Testis (tissue), 2 donors: ENCODE data around the gene COL5A1.

ENCODE experiments used
- CTCF ChIP-seq, 3 experiments: fragments of 450-650 bp in 2 of 3; fragments of 200-600 bp in 1 of 3; sonication (generic) in 1 of 3; IDR thresholded peaks; one replicate each; pipeline ENCODE4 v1.5.1; 2016 to 2019; ENCODE audit warnings: antibody characterized with exemption in 3 of 3, mild to moderate bottlenecking in 2 of 3, moderate library complexity in 1 of 3
- POLR2A ChIP-seq: fragments of 450-650 bp; IDR thresholded peaks from one replicate; pipeline ENCODE4 v1.6.1; 2017; ENCODE audit warnings: antibody characterized with exemption, mild to moderate bottlenecking, moderate library complexity

- TF ChIP-seq POLR2A: no peak
- no peak for TF ChIP-seq CTCF (IDR thresholded peaks at IDR 0.05)
Measured at GRCh38 chr9:134796882-134797281, 155.3 kb downstream of the COL5A1 start.
